Stimulated activated CD8-positive, alpha-beta memory T cell treated with anti-CD3 and anti-CD28 coated beads, Interleukin-15, amount 100 ng/mL, for 48 hours (primary cell): ENCODE results near the gene SKOR1.

ENCODE experiments used
- DNase-seq, 2 donors: peaks; one replicate each; pipeline ENCODE4 v3.0.0-alpha.2; 2020; ENCODE audit warnings: low read depth in 2 of 2

The SKOR1 gene, protein sequence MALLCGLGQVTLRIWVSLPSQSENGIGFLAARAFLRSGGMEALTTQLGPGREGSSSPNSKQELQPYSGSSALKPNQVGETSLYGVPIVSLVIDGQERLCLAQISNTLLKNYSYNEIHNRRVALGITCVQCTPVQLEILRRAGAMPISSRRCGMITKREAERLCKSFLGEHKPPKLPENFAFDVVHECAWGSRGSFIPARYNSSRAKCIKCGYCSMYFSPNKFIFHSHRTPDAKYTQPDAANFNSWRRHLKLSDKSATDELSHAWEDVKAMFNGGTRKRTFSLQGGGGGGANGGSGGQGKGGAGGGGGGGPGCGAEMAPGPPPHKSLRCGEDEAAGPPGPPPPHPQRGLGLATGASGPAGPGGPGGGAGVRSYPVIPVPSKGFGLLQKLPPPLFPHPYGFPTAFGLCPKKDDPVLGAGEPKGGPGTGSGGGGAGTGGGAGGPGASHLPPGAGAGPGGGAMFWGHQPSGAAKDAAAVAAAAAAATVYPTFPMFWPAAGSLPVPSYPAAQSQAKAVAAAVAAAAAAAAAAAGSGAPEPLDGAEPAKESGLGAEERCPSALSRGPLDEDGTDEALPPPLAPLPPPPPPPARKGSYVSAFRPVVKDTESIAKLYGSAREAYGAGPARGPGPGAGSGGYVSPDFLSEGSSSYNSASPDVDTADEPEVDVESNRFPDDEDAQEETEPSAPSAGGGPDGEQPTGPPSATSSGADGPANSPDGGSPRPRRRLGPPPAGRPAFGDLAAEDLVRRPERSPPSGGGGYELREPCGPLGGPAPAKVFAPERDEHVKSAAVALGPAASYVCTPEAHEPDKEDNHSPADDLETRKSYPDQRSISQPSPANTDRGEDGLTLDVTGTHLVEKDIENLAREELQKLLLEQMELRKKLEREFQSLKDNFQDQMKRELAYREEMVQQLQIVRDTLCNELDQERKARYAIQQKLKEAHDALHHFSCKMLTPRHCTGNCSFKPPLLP

DNA sequence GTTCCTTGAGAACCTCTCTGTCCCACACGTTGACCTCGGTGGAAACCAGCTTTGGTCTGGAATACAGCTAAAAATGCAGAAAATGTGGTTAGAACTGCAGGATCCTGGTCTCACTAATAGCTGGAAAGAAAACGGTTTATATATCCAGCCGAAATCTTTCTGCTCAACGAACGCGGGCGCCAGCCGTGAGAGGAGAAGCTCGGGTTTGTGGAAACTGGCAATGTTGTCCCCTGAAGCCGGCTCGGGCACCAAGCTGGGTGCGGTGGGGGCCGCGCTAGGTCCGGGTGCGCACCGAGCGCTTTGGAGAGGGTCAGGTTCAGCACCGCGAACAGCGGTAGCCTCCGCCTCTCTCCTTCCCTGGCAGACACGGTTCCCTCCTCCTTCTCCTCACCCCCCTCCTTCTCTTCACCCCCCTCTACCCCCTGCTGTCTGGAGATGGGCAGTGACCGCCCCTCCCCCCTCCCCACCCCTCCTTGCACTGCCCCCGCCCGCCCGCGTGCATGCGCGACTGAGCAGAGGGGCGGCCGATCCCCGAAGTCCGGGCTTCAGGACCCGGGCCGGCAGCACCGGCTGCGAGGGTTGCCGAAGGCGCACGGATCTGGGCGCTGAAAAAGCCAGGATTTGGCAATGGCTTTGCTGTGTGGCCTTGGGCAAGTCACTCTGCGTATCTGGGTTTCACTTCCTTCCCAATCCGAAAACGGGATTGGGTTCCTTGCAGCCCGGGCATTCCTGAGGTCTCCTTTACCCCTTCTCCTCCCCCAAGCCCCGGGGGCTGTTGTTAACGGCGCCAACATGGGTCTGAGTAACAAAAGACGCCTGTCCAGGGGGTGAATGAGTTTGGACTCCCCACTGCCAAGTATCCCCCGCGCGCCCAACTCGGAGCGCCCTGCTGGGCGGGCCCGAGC lies at the start of gene SKOR1:
TSS of gene SKOR1 (plus strand) at position 534 of the 905 bp plus-strand sequence. CDS start at position 628, 94 bp downstream.
- DNase-seq, result no peak

DNA sequence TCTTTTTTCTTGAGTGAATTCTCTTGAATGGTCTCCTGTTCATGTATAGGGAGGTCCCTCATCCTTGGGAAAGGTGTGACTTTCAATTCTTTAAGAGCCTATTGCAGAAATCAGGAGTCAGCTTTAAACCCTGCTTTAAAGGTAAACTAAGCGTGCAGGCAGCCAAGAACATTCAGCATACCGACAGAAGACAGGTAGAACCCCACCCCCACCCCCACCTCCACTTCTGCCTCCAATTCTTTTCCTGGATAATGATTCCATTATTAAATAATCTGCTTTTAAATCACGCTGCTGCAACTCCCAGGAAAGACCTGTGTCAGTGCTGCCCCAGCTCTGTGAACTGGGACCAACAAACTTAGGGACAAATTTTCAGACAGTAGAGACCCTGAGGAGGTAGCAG lies 49.3 kb upstream of the SKOR1 start:
- DNase-seq, result no peak

DNA sequence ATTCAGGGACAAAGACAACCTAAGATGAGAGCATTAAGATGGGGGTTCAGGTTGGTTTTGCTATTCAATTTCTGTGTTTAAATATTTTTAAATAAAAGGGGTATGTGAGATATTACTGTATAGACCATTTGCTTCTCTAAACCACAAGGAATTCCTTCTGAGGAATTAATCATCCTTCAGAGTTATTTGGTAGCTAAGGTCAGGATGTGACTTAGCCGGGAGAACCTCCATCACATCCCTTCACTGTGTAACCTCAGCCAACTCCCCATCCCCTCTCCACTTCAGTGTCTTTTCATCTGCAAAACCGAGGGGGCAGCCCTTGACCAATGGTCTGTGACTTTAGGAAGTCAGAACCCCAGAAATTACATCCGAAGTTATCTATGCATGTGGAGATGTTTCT lies 48.7 kb upstream of the SKOR1 start:
- no peak for DNase-seq

DNA sequence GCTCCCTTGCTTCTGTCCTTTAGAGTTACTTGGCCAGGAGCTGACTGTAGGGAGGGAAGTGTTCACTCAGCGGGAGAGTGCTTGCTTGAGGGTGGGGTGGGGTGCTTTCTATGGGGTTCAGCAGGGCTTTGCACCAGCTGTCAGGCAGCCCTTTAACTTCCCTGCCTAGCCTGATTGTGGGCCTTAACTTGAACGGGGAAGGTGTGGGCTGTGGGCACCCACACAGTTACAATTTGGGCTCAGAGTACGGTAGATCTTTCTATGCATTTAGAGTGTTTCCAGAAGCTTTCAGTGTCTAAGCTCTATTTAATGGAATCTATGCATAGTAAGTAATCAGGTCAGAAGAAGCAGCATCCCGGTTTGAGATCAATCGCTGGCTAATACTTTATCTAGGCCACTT lies 48.2 kb upstream of the SKOR1 start:
- no peak for DNase-seq

DNA sequence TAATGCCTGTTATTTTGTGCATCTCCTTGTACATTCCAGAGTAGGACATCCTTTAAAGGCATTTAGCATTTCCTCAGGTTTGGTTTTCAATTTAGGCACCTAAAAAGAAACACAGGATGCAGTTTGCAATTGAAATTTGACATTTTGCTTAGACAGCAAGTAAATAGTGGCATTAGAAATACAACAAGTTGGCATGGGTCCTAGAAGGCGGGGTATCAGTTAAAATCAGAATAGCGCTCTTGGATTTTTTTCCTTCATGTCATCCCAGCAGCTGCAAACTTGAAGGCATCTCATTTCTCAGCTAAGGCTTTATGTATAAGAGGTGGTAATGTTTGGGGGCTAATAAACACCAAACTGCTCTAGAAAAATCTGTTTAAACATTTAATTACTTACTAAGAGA lies 47.5 kb upstream of the SKOR1 start:
- DNase-seq, result no peak

DNA sequence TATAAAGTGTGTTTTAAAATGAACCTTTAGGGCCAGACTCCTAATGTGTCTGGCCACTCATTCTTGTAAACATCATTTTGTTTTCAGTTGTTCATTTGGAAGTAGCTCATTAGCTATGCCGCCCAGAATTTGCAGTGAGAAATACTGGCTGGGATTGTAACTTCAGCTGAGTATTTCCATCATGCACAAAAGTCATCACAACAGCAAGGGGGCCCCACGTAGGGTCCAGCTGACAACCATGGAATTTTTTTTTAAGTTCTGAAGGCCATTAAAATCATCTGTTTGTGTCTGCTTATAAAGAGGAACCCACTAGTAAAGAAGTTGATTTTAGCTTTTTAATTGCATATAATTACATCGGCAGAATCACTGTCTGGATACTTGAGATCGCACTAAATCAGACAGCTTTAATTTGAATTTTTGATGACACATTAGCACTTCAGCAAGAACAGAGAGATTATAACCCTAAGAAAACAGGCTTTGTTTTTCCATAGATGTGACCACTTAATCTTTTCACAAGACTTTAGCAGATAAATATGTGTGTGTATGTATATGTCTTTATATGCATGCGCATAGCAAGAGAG lies 46.3 kb upstream of the SKOR1 start:
- no peak for DNase-seq

DNA sequence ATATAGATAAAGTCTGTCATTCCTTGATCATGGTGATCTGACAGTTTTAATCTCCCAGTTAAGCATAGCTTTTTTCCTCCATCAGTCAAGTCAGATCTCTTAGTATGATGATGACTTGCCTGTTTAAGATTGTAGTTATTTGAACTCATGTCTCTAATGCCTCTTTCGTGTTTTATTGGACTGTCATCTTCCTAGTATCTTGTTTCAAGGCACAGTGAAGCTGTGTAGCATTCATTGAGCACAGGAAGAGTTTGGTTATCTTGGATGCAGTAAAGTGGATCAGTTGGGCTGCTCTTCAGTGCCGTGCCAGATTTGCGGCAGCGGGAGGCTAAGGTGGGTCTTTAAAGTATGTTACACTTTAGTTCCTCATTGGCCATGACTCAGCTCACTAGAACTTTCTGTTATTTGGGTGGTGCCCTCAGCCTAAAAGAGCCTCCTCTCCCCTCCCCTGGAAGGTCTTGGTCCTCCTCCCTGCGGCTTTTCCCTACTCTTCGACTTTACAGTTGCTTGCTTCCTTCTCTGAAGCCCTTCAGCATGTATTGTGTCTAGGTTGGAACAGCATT lies 45.7 kb upstream of the SKOR1 start:
- no peak for DNase-seq

DNA sequence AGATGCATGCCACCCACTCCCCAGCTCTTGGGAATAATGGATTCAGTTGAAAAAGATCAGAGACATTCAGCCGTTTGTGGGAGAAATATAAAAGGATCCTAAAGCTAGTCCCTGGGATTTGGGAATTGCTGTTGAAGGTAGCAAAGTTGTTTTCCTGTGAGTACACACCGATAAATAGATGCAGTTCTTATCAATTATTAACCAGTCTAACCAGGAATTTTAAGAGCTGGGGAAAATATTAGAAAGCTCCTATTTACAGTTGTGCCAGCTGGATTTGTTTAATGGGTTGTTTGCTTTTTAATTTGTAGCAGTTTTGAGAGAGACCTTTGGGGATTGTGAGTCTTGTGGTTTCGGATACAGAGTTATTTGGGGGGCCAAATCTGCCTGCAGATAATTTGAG lies 44.2 kb upstream of the SKOR1 start:
- DNase-seq, result no peak

DNA sequence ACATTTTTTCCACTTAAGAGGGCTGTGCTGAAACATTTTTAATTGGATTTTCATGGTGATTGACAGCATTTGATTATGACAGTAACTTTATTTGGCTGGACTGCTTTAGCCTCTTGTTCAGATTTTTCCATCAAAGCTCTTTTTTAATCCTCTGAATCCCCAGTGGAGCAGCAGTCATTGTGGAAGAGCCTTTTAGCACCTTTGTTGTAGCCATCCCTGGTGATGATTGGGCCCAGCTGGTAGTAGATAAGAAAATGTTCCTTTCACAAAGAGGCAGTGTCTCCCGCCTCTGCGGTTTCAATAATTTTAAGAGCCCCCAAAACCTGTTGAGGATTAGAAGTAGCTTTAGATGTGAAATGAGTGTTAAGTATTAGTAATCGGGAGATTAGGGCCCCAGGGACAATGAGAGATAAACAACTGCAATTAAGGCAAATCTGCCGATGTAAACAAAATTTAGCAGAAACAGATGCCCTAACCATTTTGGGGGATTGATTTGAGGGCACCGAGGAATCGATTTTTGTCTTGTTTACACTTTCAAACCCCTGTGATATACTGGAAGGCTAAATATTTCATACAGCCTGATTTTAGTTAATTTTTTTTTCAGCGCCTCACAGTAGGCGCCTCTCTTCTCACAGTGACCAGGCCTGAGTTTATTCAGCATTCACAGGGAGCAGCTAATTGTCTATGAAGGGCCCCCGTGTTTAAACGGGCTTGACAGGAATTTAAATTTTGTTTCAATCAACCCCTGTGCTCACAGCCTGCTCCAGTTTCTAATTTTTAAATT lies 43.2 kb upstream of the SKOR1 start:
- DNase-seq, result no peak

DNA sequence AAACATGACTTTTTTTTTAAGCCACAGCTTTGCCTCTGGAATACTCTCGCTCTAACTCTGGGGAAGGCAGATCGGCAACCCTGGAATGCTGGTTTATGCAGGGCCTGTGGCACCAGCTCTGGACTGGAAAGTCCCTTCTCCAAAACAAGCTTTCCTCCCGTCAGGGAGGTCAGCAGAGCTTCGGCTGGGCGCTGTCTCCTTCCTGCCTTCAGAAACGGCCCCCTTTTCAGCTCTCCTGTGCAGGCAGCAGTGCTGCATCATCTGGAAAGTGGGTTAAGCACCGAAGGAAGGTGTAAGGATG lies 42.7 kb upstream of the SKOR1 start:
- no peak for DNase-seq

DNA sequence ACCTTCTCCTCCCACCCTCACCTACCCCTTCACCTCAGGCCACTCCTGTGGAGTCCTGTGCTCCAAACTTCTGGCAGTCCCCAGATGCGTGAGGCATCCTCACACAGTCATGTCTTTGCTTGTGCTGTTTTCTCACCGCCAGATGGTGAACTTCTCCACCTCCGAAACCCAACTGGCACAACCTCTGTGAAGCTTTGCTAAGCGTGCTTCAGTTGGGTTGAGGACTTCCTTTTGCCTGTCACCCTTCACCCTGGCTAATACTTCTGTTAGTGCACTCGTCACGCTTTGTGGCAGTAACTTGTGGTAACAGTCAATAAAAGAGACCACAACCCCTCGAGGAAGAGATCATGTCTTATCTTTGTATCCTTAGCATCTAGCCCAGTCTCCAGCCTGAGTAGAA lies 42.0 kb upstream of the SKOR1 start:
- DNase-seq, result peak in 1 of 2 donors; percentile 8

DNA sequence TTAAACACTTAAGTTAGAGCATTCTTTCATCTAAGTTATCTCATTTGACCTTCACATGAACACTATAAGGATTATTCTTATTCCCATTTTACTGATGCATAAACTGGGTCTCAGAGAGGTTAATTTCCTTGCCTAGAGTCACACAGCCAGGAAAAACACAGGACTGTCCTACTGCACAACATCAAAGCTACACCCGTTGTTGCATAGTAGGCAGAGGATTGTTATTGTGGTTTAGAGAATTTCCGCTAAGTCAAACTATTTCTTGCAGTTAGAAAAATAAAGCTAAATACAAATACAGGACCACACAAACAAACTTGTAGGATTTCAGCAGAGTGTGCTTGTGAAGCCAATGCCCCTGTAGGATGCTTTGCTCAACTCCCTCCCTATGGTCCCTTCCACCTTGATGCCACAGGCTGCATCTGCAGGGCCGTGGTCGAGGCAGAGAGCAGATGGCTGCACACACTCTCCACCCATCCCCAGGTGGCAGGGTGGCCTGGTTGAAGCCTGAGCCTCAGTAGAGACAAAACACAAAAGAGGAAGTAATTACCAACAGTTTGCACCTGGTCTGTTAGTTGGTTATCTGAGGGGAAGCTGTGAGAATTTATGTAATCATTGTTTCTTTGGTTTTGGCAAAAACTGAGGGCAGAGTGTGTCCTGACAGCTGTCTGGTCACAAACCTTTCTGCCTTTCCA lies 41.1 kb upstream of the SKOR1 start:
- no peak for DNase-seq

DNA sequence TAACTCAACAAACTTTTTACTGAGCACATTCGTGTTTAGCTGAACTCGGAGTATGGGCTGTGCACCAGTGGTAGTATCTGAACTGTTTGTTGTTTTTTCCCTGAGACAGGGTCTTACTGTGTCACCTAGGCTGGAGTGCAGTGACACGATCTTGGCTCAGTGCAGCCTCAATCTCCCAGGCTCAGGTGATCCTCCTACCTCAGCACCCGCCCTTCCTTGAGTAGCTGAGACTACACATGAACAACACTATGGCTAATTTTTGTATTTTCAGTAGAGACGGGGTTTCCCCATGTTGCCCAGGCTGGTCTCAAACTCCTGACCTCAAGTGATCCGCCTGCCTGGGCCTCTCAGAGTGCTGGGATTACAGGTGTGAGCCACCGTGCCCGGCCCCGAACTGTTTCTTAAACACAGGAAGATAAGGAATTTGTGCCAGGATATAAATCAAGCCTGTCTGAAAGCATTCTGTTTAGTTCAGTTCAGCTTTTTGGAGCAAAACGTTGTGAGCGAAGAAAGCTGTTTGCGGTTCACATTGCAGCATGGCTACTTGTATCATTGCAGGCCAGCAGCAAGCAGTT lies 40.4 kb upstream of the SKOR1 start:
- DNase-seq, result no peak

DNA sequence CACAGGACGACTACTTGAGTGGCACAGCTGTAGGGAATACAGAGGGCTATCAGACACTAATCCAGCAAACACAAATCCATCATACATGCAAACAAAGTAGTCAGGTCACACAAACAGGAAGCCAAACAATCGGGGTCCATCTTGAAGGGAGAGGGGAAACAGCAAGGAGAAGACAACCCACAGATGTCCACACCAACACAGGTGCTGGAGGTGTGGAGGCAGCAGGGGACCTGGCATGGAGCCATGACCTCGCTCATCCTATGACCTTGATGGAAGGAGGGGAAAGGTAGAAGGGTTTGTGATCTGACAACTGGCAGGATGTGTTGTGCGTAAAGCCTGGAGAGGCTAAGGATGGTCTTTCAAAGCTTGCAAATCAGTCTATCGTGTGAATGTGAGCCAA lies 39.9 kb upstream of the SKOR1 start:
- DNase-seq, result no peak

DNA sequence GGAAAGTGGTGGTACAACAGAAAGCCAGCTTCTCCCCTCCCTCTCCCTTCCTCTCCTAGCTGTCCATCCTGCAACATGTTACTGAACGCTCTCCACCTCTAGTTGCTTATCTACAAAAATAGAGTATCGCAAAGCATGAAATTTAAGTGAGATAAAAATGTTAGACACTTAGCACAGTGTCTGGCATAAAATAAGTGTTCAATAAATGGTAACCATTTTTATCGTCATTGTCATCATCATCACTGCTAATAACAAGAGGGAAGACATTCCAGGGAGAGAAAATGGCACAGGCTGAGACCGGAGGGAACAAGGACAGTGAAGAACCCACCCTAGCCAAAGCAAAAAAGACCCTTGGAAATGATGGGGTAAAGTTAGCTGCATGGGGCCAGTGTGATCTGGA lies 38.7 kb upstream of the SKOR1 start:
- no peak for DNase-seq

DNA sequence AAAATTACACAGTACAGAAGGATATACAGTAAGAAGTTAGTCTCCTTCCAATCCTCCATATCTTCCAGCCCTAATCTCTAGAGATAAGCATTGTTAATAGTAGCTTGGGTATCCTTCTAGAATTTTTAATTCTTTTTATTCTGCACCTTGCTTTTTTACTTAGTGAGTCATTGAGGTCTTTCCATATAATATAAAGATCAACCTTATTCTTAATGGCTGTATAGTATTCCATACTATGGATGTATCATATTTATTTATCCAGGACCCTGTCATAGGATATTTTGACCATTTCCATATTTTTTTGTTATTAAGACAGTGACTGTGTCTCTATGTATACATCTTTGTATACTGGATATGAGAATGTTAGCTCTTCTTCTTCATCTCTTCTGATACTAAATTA lies 36.3 kb upstream of the SKOR1 start:
- DNase-seq, result no peak

DNA sequence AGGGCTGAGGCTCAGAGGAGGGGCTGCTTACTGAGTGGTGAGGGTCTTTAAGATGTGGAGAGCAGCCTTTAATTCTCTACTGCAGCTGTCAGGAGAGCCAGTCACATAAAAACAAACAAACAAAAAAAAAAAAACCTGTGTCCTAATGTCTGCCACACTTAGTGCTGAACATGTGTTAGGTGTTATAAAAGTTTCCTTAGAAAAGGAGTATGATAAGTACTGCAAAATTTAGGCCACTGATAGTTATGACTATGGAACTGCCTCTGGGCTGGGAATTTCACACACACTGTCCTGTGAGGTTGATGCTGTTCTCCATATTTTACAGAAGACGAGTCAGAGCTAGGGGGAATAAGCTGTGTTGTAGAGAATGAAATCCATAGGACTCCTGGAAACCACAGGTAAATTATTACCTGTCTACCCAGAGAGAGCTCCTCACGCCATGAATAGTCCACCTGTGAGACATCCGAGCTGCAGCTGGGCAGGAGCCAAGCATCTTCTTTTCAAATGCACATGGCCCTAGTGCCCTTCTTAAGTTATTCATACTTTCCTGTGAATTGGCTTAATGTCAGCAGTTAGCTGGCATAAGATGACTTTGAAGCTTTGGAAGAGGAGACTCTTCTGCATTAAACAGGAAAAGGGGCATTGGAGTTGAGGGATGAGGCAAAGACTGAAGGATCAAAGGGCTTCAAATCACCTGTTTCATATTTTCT lies 34.5 kb upstream of the SKOR1 start:
- DNase-seq, result no peak

DNA sequence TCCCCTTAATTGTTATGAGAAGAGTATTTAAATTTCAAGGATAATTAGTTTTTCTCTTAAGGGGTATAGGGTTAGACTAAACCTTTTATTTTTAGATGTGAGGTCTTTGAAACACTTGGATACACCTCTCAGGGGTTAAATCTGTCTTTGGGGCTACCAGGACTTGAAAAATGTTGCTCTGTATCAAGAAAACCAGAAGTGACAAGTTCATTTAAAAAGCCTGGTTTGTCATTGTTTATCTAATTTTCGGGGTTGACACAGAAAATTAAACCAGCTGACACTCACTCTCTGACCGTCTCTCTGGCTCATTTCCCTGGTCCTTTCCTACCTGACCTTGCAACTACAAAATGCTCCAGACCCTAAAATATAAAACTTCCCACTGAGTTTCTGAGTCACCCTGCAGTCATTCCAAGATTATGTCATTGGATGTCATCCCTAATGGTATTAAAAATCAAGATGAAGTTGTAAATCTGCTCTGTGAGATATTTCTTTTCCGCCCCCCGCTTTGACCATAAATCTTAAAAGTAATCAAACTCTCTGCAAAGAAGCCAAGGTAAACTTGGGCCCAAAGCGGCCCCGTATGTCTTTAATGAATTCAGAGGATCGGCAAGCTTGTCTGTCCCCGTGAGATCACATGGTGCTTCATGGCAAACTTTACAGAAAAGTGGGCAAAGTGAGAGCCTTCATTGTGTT lies 32.9 kb upstream of the SKOR1 start:
- no peak for DNase-seq
